Naive thymus-derived CD8-positive, alpha-beta T cell (primary cell): ENCODE data around the gene FBLN7. TPM values are rescaled to one million over a fixed set of nuclear protein-coding genes. Genes with fewer than 3 reads are reported as not detected.
"Not testable (repeated sequence)": the region's sequence is repeated elsewhere in the genome, so short reads cannot be mapped to it uniquely, and the experiment has no call there.

Experiments
- ATAC-seq, 2 donors: fragments of 150-1000 bp; cut with Tn5 transposase in 1 of 2; sonication (Bioruptor Pico), chemical (Tn5 transposase) in 1 of 2; 1 replicate in 1 of 2; 2 replicates in 1 of 2; pipeline ENCODE4 v1.10.0; 2021; ENCODE audit warnings: mild to moderate bottlenecking in 2 of 2, moderate library complexity in 2 of 2
- POLR2A ChIA-PET: fragments of 350-600 bp; sonication (Branson Sonifier 250); formaldehyde crosslinking; loops from one replicate; lab custom pipeline; 2021; ENCODE audit warnings: antibody characterized with exemption; lab: Charles Lee
- DNase-seq, 10 donors: peaks; one replicate each; pipeline versions ENCODE4 v3.0.0 to v3.0.0-alpha.2; 2020 to 2022
- H3K27ac Mint-ChIP-seq, 10 donors: one replicate each; pipeline ENCODE4 v1.8.0; 2020 to 2022; ENCODE audit warnings: mild to moderate bottlenecking in 10 of 10, mixed read lengths in 10 of 10, moderate library complexity in 4 of 10, inconsistent platforms in 1 of 10
- H3K27me3 Mint-ChIP-seq, 5 donors: one replicate each; pipeline ENCODE4 v1.8.0; 2021 to 2022; ENCODE audit warnings: mixed read lengths in 5 of 5
- H3K36me3 Mint-ChIP-seq, 3 donors: one replicate each; pipeline ENCODE4 v1.8.0; 2020 to 2022; ENCODE audit warnings: mixed read lengths in 3 of 3, mild to moderate bottlenecking in 2 of 3, inconsistent platforms in 1 of 3
- H3K4me1 Mint-ChIP-seq, 4 donors: one replicate each; pipeline ENCODE4 v1.8.0; 2021 to 2022; ENCODE audit warnings: mixed read lengths in 4 of 4
- H3K4me3 Mint-ChIP-seq, 10 donors: one replicate each; pipeline ENCODE4 v1.8.0; 2020 to 2022; ENCODE audit warnings: mild to moderate bottlenecking in 10 of 10, mixed read lengths in 10 of 10, moderate library complexity in 6 of 10, inconsistent platforms in 1 of 10
- H3K9me3 Mint-ChIP-seq, 9 donors: one replicate each; pipeline ENCODE4 v1.8.0; 2020 to 2022; ENCODE audit warnings: mixed read lengths in 9 of 9, mild to moderate bottlenecking in 3 of 9, inconsistent platforms in 1 of 9, moderate library complexity in 1 of 9
- polyA plus RNA-seq, 3 donors: library from polyadenylated mRNA; unstranded; fragments of 300-500 nt; fragmentation: Illumina TruSeq; gene quantifications; one replicate each; pipeline ENCODE4 v1.2.3, GENCODE V29; 2021
- total RNA-seq, 8 experiments: library from RNA in 2 of 8; stranded (reverse) in 2 of 8; gene quantifications; one replicate each; pipeline ENCODE4 v1.2.3 and lab custom pipeline; 2021 to 2026

FBLN7 gene
- total and polyA plus RNA-seq, 5 experiments from 2014 or later, result 0.16 to 10.3 (median 1.8) TPM

- H3K36me3 Mint-ChIP-seq, result peaks cover 0 to 2% (median 0%) of the 10 kb centered on the region in 3 donors
- no peaks in the 10 kb centered on the region for H3K27me3 Mint-ChIP-seq
- POLR2A ChIA-PET, result interaction anchor here (0.6 to 1.7 kb wide), 2 partner anchors 12 to 79 kb away, joined by 5 read pairs; no protein-coding TSS in a partner anchor
- H3K4me3 Mint-ChIP-seq, result no peak overlapping the region
- ATAC-seq (no peak), DNase-seq (no peak)
- peak overlapping the region in 2 of 10 donors; percentile 42 to 88 for H3K27ac Mint-ChIP-seq
- peaks cover 9 to 37% (median 26%) of the 10 kb centered on the region in 4 donors for H3K4me1 Mint-ChIP-seq
- peaks cover 0 to 2% (median 0%) of the 10 kb centered on the region in 9 donors for H3K9me3 Mint-ChIP-seq
These were observed 57.1 kb downstream of the FBLN7 start for GRCh38 chr2:112195167-112195766.

GRCh38 chr2:112195950-112196349 lies 57.8 kb downstream of the FBLN7 start:
- Mint-ChIP-seq H3K4me1 (peaks cover 9 to 37% (median 22%) of the 10 kb centered on the region in 4 donors), H3K4me3 (no peak overlapping the region), H3K9me3 (peaks cover 0 to 2% (median 0%) of the 10 kb centered on the region in 9 donors), H3K27me3 (no peaks in the 10 kb centered on the region), H3K36me3 (peaks cover 0 to 2% (median 0%) of the 10 kb centered on the region in 3 donors), H3K27ac (peak overlapping the region in 3 of 10 donors; percentile 36 to 56 (median 37))
- DNase-seq (no peak), ATAC-seq (no peak)
- POLR2A ChIA-PET, result interaction anchor here (0.6 to 1.7 kb wide), 2 partner anchors 13 to 79 kb away, joined by 5 read pairs; no protein-coding TSS in a partner anchor

- POLR2A ChIA-PET, result interaction anchor here (0.6 kb wide), 1 partner anchor 104 kb away, joined by 3 read pairs; no protein-coding TSS in a partner anchor
- ATAC-seq (no peak), DNase-seq (no peak)
- Mint-ChIP-seq H3K4me1 (peaks cover 5 to 23% (median 16%) of the 10 kb centered on the region in 4 donors), H3K27me3 (no peaks in the 10 kb centered on the region), H3K27ac (no peak overlapping the region), H3K4me3 (no peak overlapping the region), H3K36me3 (peaks cover 0 to 3% (median under 1%) of the 10 kb centered on the region in 3 donors), H3K9me3 (peaks cover 0 to 6% (median 0%) of the 10 kb centered on the region in 9 donors)
These were observed 59.7 kb downstream of the FBLN7 start for GRCh38 chr2:112197868-112198267.

GRCh38 chr2:112198780-112199179 lies 60.6 kb downstream of the FBLN7 start:
- POLR2A ChIA-PET, result no interaction called here
- Mint-ChIP-seq H3K4me1 (peaks cover 5 to 23% (median 15%) of the 10 kb centered on the region in 4 donors), H3K9me3 (peaks cover 0 to 12% (median 0%) of the 10 kb centered on the region in 9 donors), H3K27me3 (no peaks in the 10 kb centered on the region), H3K36me3 (peaks cover 0 to 8% (median 8%) of the 10 kb centered on the region in 3 donors), H3K4me3 (no peak overlapping the region), H3K27ac (peak overlapping the region in 1 of 10 donors; percentile 31)
- no peak for ATAC-seq
- DNase-seq, result no peak

DNA sequence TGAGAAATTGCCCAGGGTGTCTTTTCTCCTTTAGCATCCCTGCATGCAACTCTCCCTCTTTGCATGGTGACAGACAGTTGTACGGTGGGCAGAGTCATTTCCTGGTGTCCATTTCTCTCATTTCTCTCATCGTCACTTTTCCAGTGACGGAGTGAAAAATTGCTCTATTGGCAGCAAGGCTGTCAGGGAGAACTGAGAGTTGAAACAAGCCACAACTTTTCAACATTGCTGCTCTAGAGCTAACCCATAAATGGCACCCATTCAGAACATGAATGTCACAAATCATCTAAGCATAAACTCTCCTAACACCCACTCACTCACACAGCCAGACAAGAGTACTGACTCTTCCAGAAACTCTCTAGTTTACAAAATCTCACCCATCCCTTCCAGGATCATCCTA lies 61.0 kb downstream of the FBLN7 start:
- POLR2A ChIA-PET, result interaction anchor here (0.8 kb wide), 1 partner anchor 9 kb away, joined by 3 read pairs; no protein-coding TSS in a partner anchor
- ATAC-seq, result no peak
- no peak overlapping the region for H3K27ac Mint-ChIP-seq

DNA sequence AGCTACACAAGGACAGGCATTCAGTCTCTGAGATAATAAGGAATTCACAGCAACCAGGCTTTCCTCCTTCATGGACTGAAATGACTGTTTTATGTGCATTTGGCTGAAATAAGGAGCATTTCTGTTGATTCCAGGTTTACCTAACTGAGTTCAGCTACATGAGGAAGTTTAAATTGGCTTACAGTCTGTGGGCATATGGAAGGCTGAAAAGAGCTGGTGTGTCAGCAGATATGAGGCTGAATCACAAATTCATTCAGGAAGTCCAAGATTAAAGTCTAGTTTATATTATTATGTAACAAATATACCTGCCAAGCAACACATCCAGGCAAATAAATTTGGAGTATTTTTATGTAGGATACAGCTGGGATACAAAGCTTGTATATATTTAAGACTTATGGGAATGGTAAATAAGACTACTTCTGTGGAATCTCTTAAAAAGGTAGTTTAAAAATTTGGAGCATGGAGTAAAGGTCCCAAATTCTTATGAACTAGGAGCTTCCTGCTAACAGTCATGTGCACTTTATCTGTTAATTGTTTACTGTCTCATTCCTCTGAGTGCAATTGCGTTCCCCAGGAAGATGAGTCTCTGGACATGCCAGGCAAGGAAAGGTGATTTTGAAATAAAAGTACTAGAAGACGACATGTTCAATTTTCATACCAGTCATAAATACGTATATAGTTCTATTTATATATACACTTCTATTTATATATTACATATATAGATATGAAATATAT lies 63.7 kb downstream of the FBLN7 start:
- no peak for ATAC-seq
- H3K4me3 Mint-ChIP-seq, result no peak overlapping the region
- POLR2A ChIA-PET, result interaction anchor here (0.6 to 0.8 kb wide), 2 partner anchors 24 to 53 kb away, joined by 3 read pairs; partner anchors contain the start of gene ZC3H8
- DNase-seq, result no peak
- H3K9me3 Mint-ChIP-seq, result peaks cover 0 to 28% (median 11%) of the 10 kb centered on the region in 9 donors
- no peaks in the 10 kb centered on the region for H3K4me1 Mint-ChIP-seq
- peaks cover 0 to 15% (median 8%) of the 10 kb centered on the region in 3 donors for H3K36me3 Mint-ChIP-seq
- H3K27ac Mint-ChIP-seq, result no peak overlapping the region
- no peaks in the 10 kb centered on the region for H3K27me3 Mint-ChIP-seq

More for the DNA sequence above, 61.0 kb downstream of the FBLN7 start:
- Mint-ChIP-seq H3K4me3 (no peak overlapping the region), H3K27me3 (no peaks in the 10 kb centered on the region), H3K9me3 (peaks cover 0 to 15% (median 4%) of the 10 kb centered on the region in 9 donors), H3K4me1 (peaks cover 5 to 21% (median 14%) of the 10 kb centered on the region in 4 donors), H3K36me3 (peaks cover 0 to 10% (median 8%) of the 10 kb centered on the region in 3 donors)
- DNase-seq, result no peak

DNA sequence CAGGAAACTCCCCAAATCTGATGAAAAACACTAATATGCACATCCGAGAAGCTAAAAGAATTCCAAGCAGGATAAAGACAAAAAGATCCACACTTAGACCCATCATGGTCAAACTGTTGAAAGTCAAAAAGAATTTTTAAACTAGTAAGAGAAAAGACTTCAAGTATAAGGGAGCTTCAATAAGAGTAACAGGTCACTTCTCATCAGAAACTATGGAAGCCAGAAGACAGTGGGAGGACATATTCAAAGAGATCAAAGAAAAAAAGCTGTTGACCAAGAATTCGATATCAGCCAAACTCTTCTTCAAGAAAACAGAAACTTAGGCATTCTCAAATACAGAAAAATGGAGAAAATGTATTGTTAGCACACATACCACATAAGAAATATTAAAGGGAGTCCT lies 66.2 kb downstream of the FBLN7 start:
- H3K4me3 Mint-ChIP-seq, result no peak overlapping the region
- POLR2A ChIA-PET, result no interaction called here

GRCh38 chr2:112207905-112208304 lies 69.7 kb downstream of the FBLN7 start:
- H3K27me3 Mint-ChIP-seq, ATAC-seq, POLR2A ChIA-PET, H3K4me1 Mint-ChIP-seq, H3K27ac Mint-ChIP-seq, DNase-seq, H3K4me3 Mint-ChIP-seq: not testable (repeated sequence)
- Mint-ChIP-seq H3K36me3 (peaks cover 14 to 22% (median 16%) of the 10 kb centered on the region in 3 donors), H3K9me3 (peaks cover 0 to 22% (median 15%) of the 10 kb centered on the region in 9 donors)

More for the DNA sequence above, 66.2 kb downstream of the FBLN7 start:
- ATAC-seq, result no peak
- Mint-ChIP-seq H3K36me3 (peaks cover 0 to 15% (median 8%) of the 10 kb centered on the region in 3 donors), H3K4me1 (no peaks in the 10 kb centered on the region), H3K27me3 (no peaks in the 10 kb centered on the region), H3K27ac (peak overlapping the region in 1 of 10 donors; percentile 29), H3K9me3 (peaks cover 0 to 28% (median 15%) of the 10 kb centered on the region in 9 donors)
- DNase-seq, result no peak

GRCh38 chr2:112216167-112216566 lies 78.0 kb downstream of the FBLN7 start:
- Mint-ChIP-seq H3K4me3 (no peak overlapping the region), H3K27me3 (no peaks in the 10 kb centered on the region), H3K36me3 (peaks cover 21 to 34% (median 31%) of the 10 kb centered on the region in 3 donors), H3K9me3 (peaks cover 0 to 13% (median 6%) of the 10 kb centered on the region in 9 donors), H3K27ac (peak overlapping the region in 3 of 10 donors; percentile 5 to 25 (median 7)), H3K4me1 (peaks cover 0 to 2% (median 0%) of the 10 kb centered on the region in 4 donors)
- no peak for DNase-seq
- POLR2A ChIA-PET, result no interaction called here
- no peak for ATAC-seq

- no peak overlapping the region for H3K27ac Mint-ChIP-seq
- ATAC-seq, result no peak
- POLR2A ChIA-PET, result interaction anchor here (0.6 kb wide), 1 partner anchor 9 kb away, joined by 5 read pairs; no protein-coding TSS in a partner anchor
These were observed 79.7 kb downstream of the FBLN7 start for GRCh38 chr2:112217854-112218253.

GRCh38 chr2:112220186-112220585 lies 82.0 kb downstream of the FBLN7 start:
- Mint-ChIP-seq H3K27ac (peak overlapping the region in 1 of 10 donors; percentile 29), H3K9me3 (peaks cover 0 to 22% (median 13%) of the 10 kb centered on the region in 9 donors), H3K4me1 (peaks cover 0 to 2% (median 1%) of the 10 kb centered on the region in 4 donors), H3K27me3 (no peaks in the 10 kb centered on the region), H3K4me3 (no peak overlapping the region), H3K36me3 (peaks cover 24 to 41% (median 40%) of the 10 kb centered on the region in 3 donors)
- DNase-seq, result no peak
- no peak for ATAC-seq
- POLR2A ChIA-PET, result no interaction called here

More at GRCh38 chr2:112217854-112218253, 79.7 kb downstream of the FBLN7 start:
- no peak for DNase-seq
- H3K4me1 Mint-ChIP-seq, result peaks cover 0 to 2% (median 1%) of the 10 kb centered on the region in 4 donors
- H3K27me3 Mint-ChIP-seq, result no peaks in the 10 kb centered on the region
- H3K9me3 Mint-ChIP-seq, result peaks cover 0 to 22% (median 13%) of the 10 kb centered on the region in 9 donors
- H3K36me3 Mint-ChIP-seq, result peaks cover 29 to 39% (median 32%) of the 10 kb centered on the region in 3 donors
- H3K4me3 Mint-ChIP-seq, result no peak overlapping the region

GRCh38 chr2:112220831-112221230 lies 82.6 kb downstream of the FBLN7 start:
- H3K36me3 Mint-ChIP-seq, result peaks cover 24 to 41% (median 39%) of the 10 kb centered on the region in 3 donors
- ATAC-seq (no peak), DNase-seq (no peak)
- H3K4me3 Mint-ChIP-seq, result no peak overlapping the region
- POLR2A ChIA-PET, result no interaction called here
- no peaks in the 10 kb centered on the region for H3K27me3 Mint-ChIP-seq
- peaks cover 0 to 22% (median 13%) of the 10 kb centered on the region in 9 donors for H3K9me3 Mint-ChIP-seq
- no peak overlapping the region for H3K27ac Mint-ChIP-seq
- H3K4me1 Mint-ChIP-seq, result peaks cover 0 to 2% (median 1%) of the 10 kb centered on the region in 4 donors
